H9 (cell line): Measurements from ENCODE around the gene RINT1. TPM values are rescaled to one million over a fixed set of nuclear protein-coding genes. Genes with fewer than 3 reads are reported as not detected.

Source experiments
- DNase-seq: peaks from one replicate; pipeline ENCODE4 v3.0.0-alpha.2; 2017
- H2AFZ ChIP-seq: one replicate; pipeline ENCODE4 v1.6.1; 2013; ENCODE audit warnings: mild to moderate bottlenecking, low read length, control low read depth, moderate library complexity
- H2AK5ac ChIP-seq: 2 replicates; pipeline ENCODE4 v1.6.1; 2013; ENCODE audit warnings: low read length, control low read depth, mixed read lengths; ENCODE audit not compliant: insufficient read length
- H2BK120ac ChIP-seq: one replicate; pipeline ENCODE4 v1.6.1; 2013; ENCODE audit warnings: low read depth, mild to moderate bottlenecking, low read length, control low read depth, inconsistent platforms; ENCODE audit not compliant: poor library complexity, severe bottlenecking
- H2BK12ac ChIP-seq: 2 replicates; pipeline ENCODE4 v1.6.1; 2013; ENCODE audit warnings: low read length, control low read depth, mixed read lengths, low read depth; ENCODE audit not compliant: insufficient read length
- H2BK15ac ChIP-seq: 2 replicates; pipeline ENCODE4 v1.6.1; 2013; ENCODE audit warnings: low read depth, low read length, control low read depth
- H2BK20ac ChIP-seq: one replicate; pipeline ENCODE4 v1.6.1; 2013; ENCODE audit warnings: low read depth, mild to moderate bottlenecking, low read length, control low read depth, inconsistent platforms; ENCODE audit not compliant: poor library complexity, severe bottlenecking
- H2BK5ac ChIP-seq: 2 replicates; pipeline ENCODE4 v1.6.1; 2013; ENCODE audit warnings: low read length, control low read depth, mixed read lengths; ENCODE audit not compliant: insufficient read length
- H3K14ac ChIP-seq: 2 replicates; pipeline ENCODE4 v1.6.1; 2013; ENCODE audit warnings: low read length, control low read depth; ENCODE audit not compliant: insufficient read depth
- H3K18ac ChIP-seq: 2 replicates; pipeline ENCODE4 v1.6.1; 2013; ENCODE audit warnings: low read depth, mild to moderate bottlenecking, mixed read lengths, low read length, control low read depth; ENCODE audit not compliant: insufficient read length
- H3K23ac ChIP-seq: 2 replicates; pipeline ENCODE4 v1.6.1; 2013; ENCODE audit warnings: low read length, control low read depth, mixed read lengths, low read depth; ENCODE audit not compliant: insufficient read length
- H3K23me2 ChIP-seq: 2 replicates; pipeline ENCODE4 v1.6.1; 2013; ENCODE audit warnings: low read depth, mild to moderate bottlenecking, mixed read lengths, low read length, control low read depth; ENCODE audit not compliant: insufficient read length, poor library complexity, severe bottlenecking
- H3K27ac ChIP-seq: 2 replicates; pipeline ENCODE4 v1.5.1; 2013; ENCODE audit warnings: low read length, control low read depth, mixed read lengths, low read depth; ENCODE audit not compliant: insufficient read length
- H3K27me3 ChIP-seq: 2 replicates; pipeline ENCODE4 v1.6.1; 2013; ENCODE audit warnings: low read length, control low read depth, inconsistent platforms; ENCODE audit not compliant: insufficient read depth
- H3K4ac ChIP-seq: 2 replicates; pipeline ENCODE4 v1.6.1; 2013; ENCODE audit warnings: low read depth, mild to moderate bottlenecking, control low read depth, inconsistent platforms, low read length, moderate library complexity
- H3K4me1 ChIP-seq: 2 replicates; pipeline ENCODE4 v1.6.1; 2013; ENCODE audit warnings: low read length, control low read depth, inconsistent platforms; ENCODE audit not compliant: insufficient read depth
- H3K4me2 ChIP-seq: 2 replicates; pipeline ENCODE4 v1.6.1; 2013; ENCODE audit warnings: low read length, control low read depth, mixed read lengths; ENCODE audit not compliant: insufficient read length, insufficient read depth
- H3K56ac ChIP-seq: 2 replicates; pipeline ENCODE4 v1.6.1; 2013; ENCODE audit warnings: low read depth, mild to moderate bottlenecking, mixed read lengths, low read length, control low read depth; ENCODE audit not compliant: insufficient read length
- H3K79me1 ChIP-seq: 2 replicates; pipeline ENCODE4 v1.6.1; 2013; ENCODE audit warnings: low read depth, mild to moderate bottlenecking, moderate library complexity, low read length, control low read depth, inconsistent platforms; ENCODE audit not compliant: insufficient read depth, poor library complexity, severe bottlenecking
- H3K79me2 ChIP-seq: 2 replicates; pipeline ENCODE4 v1.6.1; 2013; ENCODE audit warnings: low read length, control low read depth, inconsistent platforms; ENCODE audit not compliant: insufficient read depth
- H3K9ac ChIP-seq: 2 replicates; pipeline ENCODE4 v1.6.1; 2013; ENCODE audit warnings: low read length, control low read depth, mixed read lengths; ENCODE audit not compliant: insufficient read length; ENCODE audit errors: extremely low read depth
- H3K9me3 ChIP-seq: one replicate; pipeline ENCODE4 v1.6.1; 2013; ENCODE audit warnings: low read depth, low read length, inconsistent platforms; ENCODE audit not compliant: control insufficient read depth
- H3T11ph ChIP-seq: one replicate; pipeline ENCODE4 v1.6.1; 2013; ENCODE audit warnings: mild to moderate bottlenecking, low read length, control low read depth, inconsistent platforms
- H4K20me1 ChIP-seq: one replicate; pipeline ENCODE4 v1.6.1; 2013; ENCODE audit not compliant: control insufficient read depth, insufficient read length, insufficient read depth
- H4K5ac ChIP-seq: 2 replicates; pipeline ENCODE4 v1.6.1; 2013; ENCODE audit warnings: low read depth, mild to moderate bottlenecking, mixed read lengths, low read length, control low read depth; ENCODE audit not compliant: insufficient read length
- H4K8ac ChIP-seq: replicated peaks from 2 replicates; pipeline ENCODE4 v1.6.1; 2013; ENCODE audit warnings: low read length, control low read depth, mixed read lengths, low read depth; ENCODE audit not compliant: insufficient read length
- H4K91ac ChIP-seq: 2 replicates; pipeline ENCODE4 v1.6.1; 2013; ENCODE audit warnings: low read depth, mild to moderate bottlenecking, moderate library complexity, mixed read lengths, low read length, control low read depth; ENCODE audit not compliant: insufficient read length
- H3K27ac Mint-ChIP-seq, 3 experiments: 2 replicates in 2 of 3; 3 replicates in 1 of 3; pipeline ENCODE4 v1.8.0; 2020 to 2021; ENCODE audit warnings: mixed read lengths in 3 of 3, mild to moderate bottlenecking in 1 of 3, moderate library complexity in 1 of 3
- H3K27me3 Mint-ChIP-seq: 2 replicates; pipeline ENCODE4 v1.8.0; 2021; ENCODE audit warnings: low read depth, mild to moderate bottlenecking, moderate library complexity, mixed read lengths
- H3K36me3 Mint-ChIP-seq, 3 experiments: 2 replicates in 2 of 3; 3 replicates in 1 of 3; pipeline ENCODE4 v1.8.0; 2020 to 2021; ENCODE audit warnings: low read depth in 3 of 3, mixed read lengths in 3 of 3; ENCODE audit not compliant: insufficient read depth in 1 of 3
- H3K4me1 Mint-ChIP-seq, 2 experiments: 2 replicates each; pipeline ENCODE4 v1.8.0; 2020; ENCODE audit warnings: mixed read lengths in 2 of 2
- H3K4me3 Mint-ChIP-seq, 2 experiments: 2 replicates in 1 of 2; 3 replicates in 1 of 2; pipeline ENCODE4 v1.8.0; 2020 to 2021; ENCODE audit warnings: mild to moderate bottlenecking in 2 of 2, mixed read lengths in 2 of 2, moderate library complexity in 1 of 2
- H3K9me3 Mint-ChIP-seq, 2 experiments: 2 replicates in 1 of 2; 3 replicates in 1 of 2; pipeline ENCODE4 v1.8.0; 2020; ENCODE audit warnings: mild to moderate bottlenecking in 2 of 2, mixed read lengths in 2 of 2, moderate library complexity in 1 of 2
- CTCF ChIP-seq: fragments of 200-600 bp; sonication (generic); conservative IDR thresholded peaks from 3 replicates; pipeline ENCODE4 v1.8.0; 2021; ENCODE audit warnings: antibody characterized with exemption, mild to moderate bottlenecking
- WGBS: extraction: QIAGEN DNeasy Blood & Tissue Kit; methylation state at CpG from one replicate; pipeline ENCODE4 v1.1.7; 2013; ENCODE audit warnings: missing lambda C conversion rate, low lambda C conversion rate, mixed read lengths; ENCODE audit not compliant: insufficient read length; ENCODE audit errors: extremely low coverage; 5-methylcytosine and 5-hydroxymethylcytosine counted together
- total RNA-seq: library from RNA; stranded (reverse); gene quantifications from 2 replicates; pipeline ENCODE4 v1.2.1, GENCODE V29; 2021

RINT1 gene
- total RNA-seq, 1 experiment from 2014 or later: 21.5 TPM

GRCh38 chr7:105487579-105488571 lies 44.1 kb upstream of the RINT1 start:
- H3K4me3 Mint-ChIP-seq: no peak overlapping the region
- no peak overlapping the region for H3T11ph ChIP-seq
- no peak overlapping the region for H3K14ac ChIP-seq
- no peak overlapping the region for H2BK20ac ChIP-seq
- H4K91ac ChIP-seq: no peak overlapping the region
- no peaks in the 10 kb centered on the region for H3K4me1 ChIP-seq
- H4K20me1 ChIP-seq: no peaks in the 10 kb centered on the region
- no peaks in the 10 kb centered on the region for H3K27me3 ChIP-seq
- H3K4me1 Mint-ChIP-seq: no peaks in the 10 kb centered on the region
- no peak overlapping the region for H2AFZ ChIP-seq
- no peak overlapping the region for H2BK12ac ChIP-seq
- H2BK5ac ChIP-seq: no peak overlapping the region
- no peak overlapping the region for H2BK15ac ChIP-seq
- H4K8ac ChIP-seq: no peak overlapping the region
- H3K27ac ChIP-seq: no peak overlapping the region
- peaks cover 25 to 64% (median 56%) of the 10 kb centered on the region in 3 experiments for H3K36me3 Mint-ChIP-seq
- no peaks in the 10 kb centered on the region for H3K79me2 ChIP-seq
- no CpG with 5 or more reads among the region's 6 CpGs for WGBS
- no peak overlapping the region for H3K23ac ChIP-seq
- peak; percentile 40; the same call in 1 of the 3 replicates for TF ChIP-seq CTCF
- H3K79me1 ChIP-seq: no peaks in the 10 kb centered on the region
- H3K4ac ChIP-seq: no peak overlapping the region
- H3K9me3 Mint-ChIP-seq: no peaks in the 10 kb centered on the region
- no peak overlapping the region for H2BK120ac ChIP-seq
- no peaks in the 10 kb centered on the region for H3K23me2 ChIP-seq
- no peak overlapping the region for H3K27ac Mint-ChIP-seq
- H3K9ac ChIP-seq: no peak overlapping the region
- no peak overlapping the region for H3K56ac ChIP-seq
- no peak overlapping the region for H2AK5ac ChIP-seq
- H3K9me3 ChIP-seq: no peaks in the 10 kb centered on the region
- no peak overlapping the region for H3K18ac ChIP-seq
- no peak overlapping the region for H4K5ac ChIP-seq
- DNase-seq: no peak
- H3K4me2 ChIP-seq: no peak overlapping the region
- H3K27me3 Mint-ChIP-seq: no peaks in the 10 kb centered on the region
